GM19324 (cell line): ENCODE results near the gene SRCIN1.

Experiments
- ATAC-seq: cut with Tn5 transposase; IDR thresholded peaks from one replicate; pipeline ENCODE4 v1.9.1; 2021; ENCODE audit warnings: mild to moderate bottlenecking, moderate library complexity; ENCODE audit not compliant: unreplicated experiment, low FRiP score

SRCIN1 gene

DNA sequence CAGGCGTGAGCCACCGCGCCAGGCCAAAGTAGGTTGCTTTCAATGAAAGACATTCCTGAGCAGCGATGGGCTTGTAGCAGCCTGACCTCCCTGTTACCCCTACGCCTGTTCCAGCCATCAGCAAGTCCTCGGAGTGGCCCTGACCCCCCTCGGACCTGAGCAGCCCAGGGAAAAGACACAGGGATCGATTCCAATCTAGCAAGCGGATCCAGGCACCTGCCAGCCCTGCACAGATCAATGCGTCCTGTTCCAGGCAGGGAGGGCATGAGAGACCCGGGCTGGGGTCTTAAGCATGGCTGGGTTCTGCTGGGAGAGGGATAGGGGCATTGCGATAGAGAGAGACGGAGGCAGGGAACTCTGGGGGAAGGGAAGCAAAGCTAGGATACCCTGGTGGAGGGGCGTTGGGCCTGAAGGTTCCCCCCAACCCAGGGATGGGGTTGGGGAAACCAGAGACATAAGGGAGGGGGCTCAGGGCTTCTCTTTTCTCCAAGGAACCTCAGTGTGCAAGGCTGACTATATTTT lies 21.9 kb downstream of the SRCIN1 start:
- ATAC-seq, result no peak

DNA sequence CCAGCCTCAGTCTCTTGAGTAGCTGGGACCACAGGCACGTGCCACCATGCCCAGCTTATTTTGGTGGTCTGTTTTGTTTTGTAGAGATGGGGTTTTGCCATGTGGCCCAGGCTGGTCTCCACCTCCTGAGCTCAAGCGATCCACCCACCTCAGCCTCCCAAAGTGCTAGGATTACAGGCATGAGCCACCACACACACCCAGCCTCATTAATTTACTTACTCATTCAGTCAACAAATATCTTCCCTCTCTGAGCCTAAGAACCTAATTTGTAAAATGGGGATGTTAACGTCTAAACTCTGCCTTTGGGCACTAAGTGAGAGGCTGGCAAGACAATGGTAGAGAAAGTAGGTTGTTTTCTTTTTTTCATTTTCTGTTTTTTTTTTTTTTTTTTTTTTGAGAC lies 22.6 kb downstream of the SRCIN1 start:
- no peak for ATAC-seq

DNA sequence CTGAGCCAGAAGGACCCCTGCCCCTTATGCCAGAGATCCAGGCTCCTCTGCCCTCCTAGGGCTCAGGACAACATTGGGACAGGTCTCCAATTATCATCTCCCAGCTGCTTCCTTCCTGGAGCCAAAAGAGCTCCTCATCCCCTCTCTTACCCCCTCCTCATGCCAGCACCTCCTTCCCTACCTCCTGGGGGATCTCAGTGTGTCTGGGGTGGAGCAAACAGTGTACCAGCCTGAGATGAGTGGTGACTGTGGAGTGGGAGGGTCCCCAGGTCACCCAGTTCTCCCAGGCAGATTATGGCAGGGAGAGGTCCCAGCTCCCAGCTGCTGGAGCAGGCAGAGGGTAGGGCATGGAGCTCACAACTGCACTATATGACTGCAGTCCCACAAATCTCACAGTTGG lies 23.7 kb downstream of the SRCIN1 start:
- no peak for ATAC-seq

DNA sequence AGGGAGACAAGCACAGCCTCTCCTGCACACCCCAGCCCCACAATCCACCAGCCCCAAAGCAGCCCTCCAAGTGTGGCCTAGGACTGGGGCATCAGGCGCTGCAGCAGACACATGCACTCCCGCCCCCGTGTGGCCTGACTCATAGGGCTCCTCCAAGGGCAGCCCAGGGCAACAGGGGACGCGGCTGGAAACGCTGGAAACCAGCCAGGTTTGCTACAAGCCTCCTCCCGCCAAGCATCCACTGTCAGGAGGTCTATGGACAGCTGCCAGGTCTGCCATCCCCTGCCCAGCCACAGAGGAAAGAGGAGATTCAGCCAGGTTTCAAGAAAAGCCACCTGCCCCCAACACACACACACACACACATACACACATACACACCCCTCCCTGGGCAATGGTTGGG lies 25.8 kb downstream of the SRCIN1 start:
- no peak for ATAC-seq

DNA sequence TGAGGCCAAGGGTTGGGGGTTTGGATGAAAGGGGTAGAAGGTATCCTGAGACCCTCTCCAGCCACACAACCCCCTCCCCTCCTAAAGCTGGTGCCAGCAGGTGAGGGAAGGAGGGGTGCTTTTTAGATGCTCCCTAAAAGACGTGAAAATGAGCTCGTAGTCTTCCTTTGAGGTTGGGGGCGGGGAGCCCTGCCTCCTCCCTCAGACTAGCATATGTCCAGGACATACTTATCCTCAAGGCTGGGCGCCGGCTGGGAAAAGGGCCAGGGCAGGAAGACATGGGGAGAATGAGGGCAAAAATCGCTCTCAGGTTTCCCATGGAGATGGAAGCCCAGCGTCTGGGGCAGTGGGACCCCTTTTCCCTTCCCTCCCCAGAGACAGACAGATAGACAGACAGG lies 26.7 kb downstream of the SRCIN1 start:
- no peak for ATAC-seq

DNA sequence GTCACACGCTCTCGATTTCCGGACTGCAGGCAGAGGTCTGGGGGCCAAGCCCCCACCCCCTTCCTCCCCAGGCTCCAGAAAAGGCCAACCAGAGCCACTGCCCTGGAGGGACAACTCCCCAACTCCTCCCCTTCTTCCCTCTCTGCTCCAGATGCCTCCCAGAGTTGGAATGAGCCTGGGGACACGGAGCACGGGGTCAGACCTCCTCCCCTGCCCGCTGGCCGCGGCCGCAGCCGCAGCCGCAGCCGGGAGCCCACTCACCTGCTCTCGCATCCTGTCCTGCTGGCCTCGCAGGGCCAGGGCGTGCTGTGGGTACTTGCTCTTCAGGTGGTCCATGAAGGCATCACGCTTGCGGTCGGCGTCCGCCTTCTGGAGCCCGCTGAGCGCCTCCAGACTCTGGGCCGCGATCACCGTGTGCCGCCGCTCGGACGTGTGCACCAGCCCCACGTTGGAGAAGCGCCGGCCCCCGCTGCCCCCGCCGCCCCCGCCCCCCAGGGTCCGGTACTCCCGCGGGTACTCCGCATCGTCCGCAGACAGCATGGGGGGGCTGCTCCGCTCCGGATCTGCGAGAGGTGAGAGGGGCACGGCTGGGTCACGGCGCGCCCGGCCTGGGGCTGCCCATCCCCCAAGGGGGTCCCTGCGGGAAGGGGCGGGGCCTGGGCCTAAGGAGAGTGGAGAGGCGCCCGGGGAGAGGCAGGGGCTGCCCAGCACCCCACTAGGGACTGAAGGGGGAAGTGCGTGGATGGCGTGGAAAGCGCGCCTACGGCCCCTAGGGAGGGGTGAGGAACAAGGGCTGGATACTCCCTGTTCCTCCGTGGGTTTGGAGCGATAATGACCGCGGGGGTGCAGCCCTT lies 27.3 kb downstream of the SRCIN1 start:
- no peak for ATAC-seq

DNA sequence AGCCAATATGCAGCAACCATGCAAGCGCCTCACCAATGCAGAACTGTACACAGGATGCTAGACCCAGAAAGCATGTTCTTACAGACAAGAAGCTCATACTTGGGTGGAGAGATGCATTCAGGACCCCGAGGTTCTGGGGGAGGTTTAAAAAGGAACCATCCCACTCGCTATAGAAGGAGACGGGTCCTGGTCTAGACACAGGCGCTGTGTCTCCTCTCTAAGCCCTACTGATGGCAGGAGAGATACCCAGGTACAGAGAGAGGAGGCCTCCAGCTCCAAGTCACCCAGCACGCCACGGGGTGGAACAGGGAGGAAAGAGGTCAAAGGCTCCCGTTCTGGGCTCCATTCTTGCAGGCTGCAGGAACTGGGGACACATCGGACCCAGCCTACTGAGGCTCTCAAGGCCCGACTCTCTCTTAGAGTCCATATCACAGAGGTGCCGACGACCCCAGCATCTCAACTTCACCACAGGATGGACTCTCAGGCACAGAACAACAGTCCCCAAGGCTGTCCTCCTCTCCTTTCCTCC lies 28.0 kb downstream of the SRCIN1 start:
- ATAC-seq, result no peak

DNA sequence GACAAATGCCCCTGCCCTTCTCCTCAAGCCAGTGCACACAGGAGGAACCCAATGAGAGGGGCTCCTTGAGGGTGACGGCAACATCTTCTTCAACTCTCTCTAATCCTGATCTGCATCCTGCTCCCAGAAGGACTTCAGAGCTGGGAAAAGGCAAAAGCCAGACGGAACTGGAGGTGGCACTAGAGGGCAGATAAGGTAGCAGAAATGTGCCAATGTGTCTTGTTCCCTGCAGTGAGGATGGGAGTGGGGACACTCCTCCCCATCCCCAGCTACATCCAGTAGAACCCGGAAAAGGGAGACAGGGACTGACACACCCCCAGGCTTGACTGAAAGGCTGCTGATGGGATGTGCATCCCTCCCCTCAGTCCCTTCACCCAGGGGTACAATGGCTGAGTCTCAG lies 28.5 kb downstream of the SRCIN1 start:
- no peak for ATAC-seq

DNA sequence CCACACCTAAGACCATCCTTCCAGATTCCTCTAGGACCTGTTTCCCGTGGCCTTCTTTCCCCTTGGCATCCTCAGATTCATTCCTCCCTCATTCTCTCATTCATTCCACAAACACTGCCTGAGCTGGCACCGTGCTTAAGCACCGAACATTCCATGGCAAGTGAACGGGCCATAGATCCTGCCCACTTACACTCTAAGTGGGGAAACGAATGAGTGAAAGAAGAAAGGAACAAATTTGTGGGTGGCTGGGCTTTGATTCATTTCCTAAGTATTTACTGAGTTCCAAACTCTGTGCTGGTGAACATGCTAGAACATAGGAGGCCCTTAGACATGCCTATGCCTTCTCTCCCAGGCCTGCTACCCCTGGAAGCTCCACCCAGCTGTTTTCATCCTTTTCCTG lies 30.0 kb downstream of the SRCIN1 start:
- no peak for ATAC-seq

DNA sequence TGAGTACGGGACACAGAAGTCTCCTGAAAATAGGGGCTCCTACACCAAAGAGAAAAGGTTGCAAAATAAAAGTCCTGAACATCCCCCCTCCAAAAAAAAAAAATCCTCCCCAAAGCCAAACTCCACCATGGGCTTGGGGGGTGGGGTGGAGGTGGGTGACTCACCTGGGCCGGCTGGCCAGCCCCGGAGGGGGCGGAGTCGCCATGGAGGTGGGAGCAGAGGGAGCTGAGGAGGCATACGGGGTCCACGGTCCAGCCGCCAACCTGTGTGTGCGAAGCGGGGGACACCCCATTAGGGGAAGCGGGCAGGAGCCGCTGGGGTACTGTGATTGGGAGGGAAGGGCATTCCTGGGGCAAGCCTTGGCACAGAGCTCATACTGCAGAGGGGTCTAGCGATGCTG lies 31.0 kb downstream of the SRCIN1 start:
- no peak for ATAC-seq

DNA sequence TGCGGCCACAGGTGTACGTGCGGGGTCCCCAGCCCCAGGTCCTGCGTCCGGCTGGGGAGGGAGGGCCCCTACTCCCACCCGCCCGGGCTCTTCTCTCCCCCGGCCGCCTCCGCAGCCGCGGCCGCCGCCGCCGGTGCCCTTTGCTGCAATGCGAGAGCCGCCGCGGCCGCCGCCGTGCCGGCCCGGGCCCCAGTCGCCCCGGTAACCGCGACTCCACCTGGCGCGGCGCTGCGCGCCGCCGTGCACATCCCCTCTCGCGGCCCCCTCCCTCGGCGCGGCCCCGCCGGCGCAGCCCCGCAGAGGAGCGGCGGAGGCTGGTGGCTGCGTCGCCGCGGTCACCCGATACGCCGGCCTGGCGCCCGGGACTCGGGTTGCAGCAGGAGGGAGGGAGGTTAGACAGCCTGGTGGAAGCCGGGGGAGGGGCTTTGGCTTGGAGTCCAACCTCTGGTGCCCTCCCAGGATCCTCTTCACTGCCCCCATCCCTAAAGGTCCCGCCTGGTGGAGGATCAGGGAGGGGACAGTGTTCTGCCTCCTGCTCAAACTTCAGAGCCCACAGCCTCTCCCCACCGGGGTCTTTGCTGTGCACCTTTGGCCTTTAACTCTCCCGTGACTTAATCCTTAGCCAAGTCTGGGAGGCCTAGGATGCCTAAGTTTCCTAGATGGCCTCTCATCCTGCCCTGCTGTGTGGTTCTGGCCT lies 32.9 kb downstream of the SRCIN1 start:
- ATAC-seq, result no peak

DNA sequence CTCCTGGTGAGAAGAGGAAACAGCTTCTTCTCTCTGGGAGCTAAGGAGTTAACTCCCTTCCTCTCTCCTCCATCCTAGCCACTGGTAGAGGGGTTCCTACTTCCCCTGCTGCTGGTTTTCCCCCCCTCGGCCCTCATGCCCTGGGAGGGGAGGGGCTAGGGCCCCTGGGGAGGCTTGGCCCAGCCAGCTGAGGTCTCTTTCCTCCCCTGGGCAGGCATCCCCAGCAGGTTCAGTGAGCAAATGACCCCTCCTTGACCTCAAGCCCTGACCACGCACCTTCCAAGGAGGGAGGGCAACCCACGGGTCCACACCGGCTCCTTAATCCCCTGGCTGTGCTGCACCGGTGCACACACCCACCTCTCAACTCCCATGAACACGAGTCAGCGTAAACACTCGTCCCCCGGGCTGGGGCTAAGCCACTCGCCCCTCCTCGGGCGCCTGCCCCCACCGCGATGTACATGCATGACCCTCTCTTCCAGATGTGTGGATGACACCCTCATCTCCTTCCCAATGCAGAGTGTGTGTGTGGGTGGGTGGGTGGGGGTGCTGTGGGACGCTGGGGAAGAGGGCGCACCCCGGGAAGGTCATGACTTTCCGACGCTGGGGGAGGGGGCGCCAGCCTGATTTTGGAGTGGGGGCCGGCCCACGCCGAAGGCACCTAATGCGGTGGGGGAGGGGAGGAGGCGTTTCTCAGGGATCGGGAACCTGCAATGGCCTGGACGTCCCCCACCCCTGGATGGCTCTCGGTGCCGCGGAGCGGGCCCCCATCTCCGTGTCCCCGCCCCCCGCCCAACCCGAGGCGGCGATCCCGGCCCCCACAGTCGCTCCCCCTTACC lies 33.7 kb downstream of the SRCIN1 start:
- no peak for ATAC-seq

DNA sequence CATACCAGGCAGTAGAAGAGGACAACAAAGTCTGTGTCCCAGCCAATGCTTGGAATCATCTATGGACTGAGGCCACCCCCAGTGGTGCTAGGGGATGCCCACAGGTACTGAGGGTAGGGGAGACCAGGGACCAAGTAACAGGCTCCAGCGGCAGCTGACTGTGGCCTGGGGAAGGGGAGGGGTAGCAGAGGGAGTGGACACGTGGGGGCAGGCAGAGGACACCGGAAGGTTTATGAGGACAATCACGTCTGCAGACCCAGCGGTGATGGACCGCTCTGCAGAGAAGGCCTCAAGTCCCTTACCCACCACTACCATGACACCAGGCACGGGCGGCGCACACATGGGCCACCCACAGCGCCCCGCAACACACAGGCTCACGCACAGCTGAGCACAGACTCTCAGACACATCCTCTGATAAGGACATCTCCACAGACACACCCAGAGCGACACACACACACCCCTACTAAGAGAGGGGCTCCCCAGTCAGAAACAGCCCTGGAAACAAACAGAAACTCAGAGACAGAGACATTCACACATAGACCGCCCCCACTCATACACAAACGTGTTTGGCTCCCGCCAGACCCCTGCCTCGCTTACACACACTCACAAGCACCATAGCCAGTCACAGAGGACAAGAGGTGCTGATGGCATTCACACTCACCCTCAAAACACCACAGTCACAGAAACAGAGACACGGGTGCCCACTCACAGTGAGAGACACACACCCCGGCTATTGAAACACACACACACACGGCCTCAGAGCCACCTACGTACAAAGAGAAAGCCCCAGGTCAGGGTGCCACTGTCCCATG lies 35.8 kb downstream of the SRCIN1 start:
- ATAC-seq, result no peak

DNA sequence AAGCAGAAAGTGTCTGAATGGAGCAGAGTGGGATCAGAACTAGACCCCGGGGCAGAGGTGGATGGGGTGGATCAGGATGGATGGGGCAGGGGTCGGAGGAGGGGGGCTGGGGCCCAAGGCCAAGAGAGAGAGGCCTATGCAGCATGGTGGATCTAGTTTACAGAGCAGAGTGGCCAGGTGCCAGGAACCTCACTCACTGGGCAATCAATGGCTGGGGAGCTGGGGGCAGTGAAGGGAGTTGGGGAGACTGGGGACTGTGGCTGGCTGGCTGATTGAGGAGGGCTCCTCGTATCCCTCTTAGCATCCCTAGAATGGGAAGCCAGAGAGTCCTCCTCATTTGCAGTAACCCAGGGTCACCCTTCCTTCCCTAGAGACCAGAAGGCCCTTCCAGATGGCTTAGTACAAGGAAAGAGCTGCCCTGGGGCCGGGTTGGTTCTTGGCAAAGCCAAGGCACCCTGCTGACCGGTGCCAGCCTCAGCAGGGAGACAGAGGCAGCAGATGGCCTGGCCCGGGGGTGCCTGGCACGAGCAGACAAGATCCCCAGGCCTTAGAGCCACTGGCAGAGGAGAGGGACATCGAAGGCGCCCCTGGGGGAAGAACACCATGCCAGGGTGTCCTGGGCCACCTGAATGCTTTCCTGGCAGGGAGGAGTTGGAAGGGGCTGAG lies 36.8 kb downstream of the SRCIN1 start:
- no peak for ATAC-seq

DNA sequence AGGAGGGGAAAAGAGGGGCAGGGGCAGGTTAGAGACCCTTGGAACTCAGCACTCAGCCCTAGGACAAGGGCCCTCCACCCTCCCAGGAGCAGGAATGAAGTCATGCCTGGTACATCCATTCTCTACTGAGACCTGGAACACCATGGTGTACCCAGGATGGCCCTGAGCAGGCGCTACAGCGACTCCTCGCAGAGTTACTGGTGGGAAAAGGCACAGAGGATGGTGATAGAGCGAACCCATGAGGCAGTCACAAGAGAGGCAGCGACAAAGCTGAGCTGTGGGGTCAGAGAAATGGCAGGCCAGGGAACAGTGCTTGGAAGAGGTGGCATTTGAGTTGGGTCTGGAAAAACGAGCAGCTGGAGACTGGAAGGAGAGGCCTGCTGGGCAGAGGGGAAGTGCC lies 37.5 kb downstream of the SRCIN1 start:
- ATAC-seq, result no peak

DNA sequence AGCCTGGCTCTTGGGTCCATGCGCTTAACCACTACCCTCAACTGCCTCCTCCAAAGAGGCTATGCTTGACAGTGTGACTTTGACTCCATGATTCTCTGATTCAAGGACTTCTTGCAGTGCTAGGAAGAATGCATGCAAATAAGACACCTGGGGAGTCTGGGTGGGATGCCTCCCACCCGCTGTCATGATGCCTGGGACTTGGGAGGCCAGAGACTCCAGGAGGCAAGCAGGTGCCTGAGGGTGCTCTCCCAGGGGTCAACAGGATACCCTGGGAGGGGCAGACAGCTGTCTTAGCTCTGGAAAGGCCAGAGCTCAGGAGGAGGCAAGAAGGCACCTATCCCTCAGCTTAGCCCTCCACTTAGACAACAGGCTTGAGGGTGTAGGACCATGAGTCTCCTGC lies 38.4 kb downstream of the SRCIN1 start:
- no peak for ATAC-seq

DNA sequence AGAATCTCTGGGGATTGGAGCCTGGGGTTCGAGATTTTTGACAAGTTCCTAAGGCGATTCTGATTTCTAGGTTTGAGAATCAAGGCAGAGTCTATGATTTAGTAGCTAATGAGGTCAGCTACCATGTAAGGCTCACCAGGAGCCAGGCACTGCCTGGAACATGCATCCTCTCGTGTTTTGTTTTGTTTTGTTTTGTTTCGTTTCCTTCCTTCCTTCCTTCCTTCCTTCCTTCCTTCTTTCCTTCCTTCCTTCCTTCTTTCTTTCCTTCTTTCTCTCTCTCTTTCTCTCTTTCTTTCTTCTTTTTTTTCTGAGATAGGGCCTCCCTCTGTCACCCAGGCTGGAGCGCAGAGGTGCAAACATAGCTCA lies 39.1 kb downstream of the SRCIN1 start:
- ATAC-seq, result no peak

DNA sequence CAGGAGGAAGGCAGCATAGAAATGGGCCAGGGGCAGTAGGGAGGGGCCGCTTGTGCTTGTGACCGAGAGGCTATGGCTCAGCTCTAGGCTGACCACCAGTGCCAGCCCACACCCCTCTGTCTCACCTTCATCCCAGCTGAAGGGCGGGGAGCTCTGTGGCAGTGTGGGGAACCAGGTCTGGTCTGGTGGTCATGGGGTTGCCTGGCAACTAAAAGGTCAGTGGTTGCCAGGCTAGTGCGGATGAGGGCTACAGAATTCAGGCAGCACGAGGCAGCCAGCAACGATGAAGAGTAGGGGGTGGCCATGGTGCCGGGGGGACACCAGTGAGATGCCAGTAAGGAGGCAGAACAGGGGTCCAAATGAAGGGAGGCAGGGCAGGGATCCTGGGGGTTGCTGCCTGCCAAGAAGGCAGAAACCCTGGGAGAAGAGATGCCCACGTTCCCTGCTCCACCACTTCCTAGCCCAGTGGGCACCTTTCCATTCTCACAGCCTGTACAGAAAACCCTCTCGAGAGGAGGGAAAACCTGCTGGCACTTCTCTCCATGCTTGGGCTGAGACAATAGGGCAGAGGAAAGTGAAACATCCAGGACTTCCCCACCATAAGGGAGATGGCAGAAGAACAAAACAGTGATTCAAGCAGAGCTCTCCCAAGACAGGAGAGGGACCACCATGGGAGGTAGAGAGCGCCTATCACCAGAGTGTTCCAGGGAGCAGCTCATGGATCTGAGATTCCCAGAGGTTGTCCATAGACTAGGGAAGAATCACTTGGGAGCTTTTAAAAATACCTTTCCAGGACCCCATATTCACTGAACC lies 39.7 kb downstream of the SRCIN1 start:
- no peak for ATAC-seq

DNA sequence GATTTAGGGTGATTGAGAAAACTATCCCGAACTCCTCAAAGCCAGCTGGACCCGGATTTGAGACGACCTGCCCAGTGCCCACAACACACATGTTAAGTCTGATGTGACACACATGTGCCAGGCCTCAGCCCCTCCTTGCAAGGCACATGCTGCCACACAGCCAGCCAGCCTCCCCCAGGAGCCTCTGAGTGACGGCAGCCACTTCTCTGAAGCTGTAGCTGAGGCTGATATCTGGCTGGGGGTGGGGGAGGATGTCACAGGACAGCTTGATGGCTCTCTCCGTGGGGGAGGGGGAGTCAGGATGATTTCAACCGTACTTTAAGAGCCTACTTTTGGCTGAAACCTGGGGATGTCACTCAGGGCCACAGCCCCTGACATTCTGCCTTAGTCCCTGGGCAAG lies 40.9 kb downstream of the SRCIN1 start:
- ATAC-seq, result no peak
